Measurements from ENCODE around the gene FXN. TPM values are rescaled to one million over a fixed set of nuclear protein-coding genes. Genes with fewer than 3 reads are reported as not detected.

FXN gene
- total RNA-seq, 1 donor = 8.7 TPM

DNA sequence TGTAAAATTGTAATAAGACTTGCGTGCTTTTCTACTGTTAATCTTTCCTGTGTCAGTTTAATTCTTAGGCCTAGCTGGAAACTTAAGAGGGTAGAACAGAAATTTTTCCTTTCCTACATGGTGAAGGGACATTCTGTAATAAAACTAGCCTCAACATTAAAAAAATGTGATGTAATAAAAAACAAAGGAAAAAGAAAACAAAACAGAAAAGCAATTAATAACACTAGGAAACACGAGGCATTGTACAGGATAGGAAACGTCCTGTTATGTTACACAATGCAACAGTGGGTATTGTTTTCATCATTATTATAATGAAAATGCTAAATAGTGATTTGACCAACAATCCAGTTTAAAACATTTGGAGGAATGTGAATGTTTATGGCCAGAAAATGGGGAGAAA lies 47.8 kb downstream of the FXN start:
- TF ChIP-seq, protein P1, sequence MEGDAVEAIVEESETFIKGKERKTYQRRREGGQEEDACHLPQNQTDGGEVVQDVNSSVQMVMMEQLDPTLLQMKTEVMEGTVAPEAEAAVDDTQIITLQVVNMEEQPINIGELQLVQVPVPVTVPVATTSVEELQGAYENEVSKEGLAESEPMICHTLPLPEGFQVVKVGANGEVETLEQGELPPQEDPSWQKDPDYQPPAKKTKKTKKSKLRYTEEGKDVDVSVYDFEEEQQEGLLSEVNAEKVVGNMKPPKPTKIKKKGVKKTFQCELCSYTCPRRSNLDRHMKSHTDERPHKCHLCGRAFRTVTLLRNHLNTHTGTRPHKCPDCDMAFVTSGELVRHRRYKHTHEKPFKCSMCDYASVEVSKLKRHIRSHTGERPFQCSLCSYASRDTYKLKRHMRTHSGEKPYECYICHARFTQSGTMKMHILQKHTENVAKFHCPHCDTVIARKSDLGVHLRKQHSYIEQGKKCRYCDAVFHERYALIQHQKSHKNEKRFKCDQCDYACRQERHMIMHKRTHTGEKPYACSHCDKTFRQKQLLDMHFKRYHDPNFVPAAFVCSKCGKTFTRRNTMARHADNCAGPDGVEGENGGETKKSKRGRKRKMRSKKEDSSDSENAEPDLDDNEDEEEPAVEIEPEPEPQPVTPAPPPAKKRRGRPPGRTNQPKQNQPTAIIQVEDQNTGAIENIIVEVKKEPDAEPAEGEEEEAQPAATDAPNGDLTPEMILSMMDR (IDR thresholded peaks at IDR 0.05; ENCODE audit: insufficient read depth, low read length) = no peak
- H3K4me3 ChIP-seq (ENCODE audit: low read depth, low read length) = no peak overlapping the region
- DNase-seq (ENCODE audit: low read depth) = no peak

DNA sequence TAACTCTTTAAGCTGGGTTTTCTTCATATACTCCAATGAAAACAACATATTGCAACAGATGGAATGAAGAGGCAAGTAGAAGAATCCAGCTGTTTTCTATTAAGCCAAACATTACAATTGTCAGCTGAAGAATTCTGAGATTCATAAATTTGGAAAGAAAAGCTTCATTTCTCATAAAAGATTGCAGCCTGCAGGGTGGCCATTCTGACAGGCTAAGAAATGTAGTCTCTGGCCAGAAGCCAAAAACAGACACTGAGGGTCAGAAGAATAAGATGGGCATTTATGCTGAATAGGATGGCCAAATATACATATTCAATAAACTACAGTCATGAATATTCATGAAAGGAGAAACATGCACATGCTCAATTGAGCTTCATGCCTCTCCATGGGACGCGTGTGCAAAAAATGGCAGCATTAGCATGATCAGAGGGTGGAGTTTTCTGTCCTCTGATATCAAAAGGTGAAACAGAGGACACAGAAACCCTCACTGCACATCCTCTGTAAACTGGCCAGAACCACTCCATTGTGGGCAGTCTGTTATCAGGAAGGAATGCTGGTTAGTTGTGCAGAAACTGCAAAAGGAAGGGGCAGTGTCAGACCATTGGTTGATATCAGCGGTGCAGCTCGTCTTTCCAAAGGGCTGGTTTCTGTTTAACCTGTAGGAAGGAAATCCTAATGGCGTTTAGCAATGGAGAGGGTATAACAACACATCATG lies 50.2 kb downstream of the FXN start:
- H3K4me3 ChIP-seq (ENCODE audit: low read depth, low read length) = no peak overlapping the region
- TF ChIP-seq, protein P1 (IDR thresholded peaks at IDR 0.05; ENCODE audit: insufficient read depth, low read length) = no peak
- peak; percentile 96 for DNase-seq (ENCODE audit: low read depth)

DNA sequence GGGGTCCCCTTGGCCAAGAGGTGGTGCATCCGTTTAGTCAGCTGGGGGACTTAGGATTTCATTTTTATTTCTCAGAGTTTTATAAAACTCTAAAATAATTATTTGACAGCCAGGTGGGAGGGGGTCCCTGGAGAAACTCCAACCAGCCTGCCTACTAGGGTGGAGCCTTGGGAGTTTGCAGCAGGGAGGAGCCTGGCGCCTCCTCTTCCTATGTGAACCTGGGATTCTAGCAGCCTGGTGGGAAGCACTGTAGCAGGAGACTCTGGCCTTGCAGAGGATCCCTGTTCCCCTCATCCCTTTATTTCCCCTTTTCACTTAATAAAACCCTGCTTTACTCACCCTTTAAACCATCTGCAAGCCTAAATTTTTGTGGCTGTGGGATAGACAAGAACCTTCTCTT lies 50.8 kb downstream of the FXN start:
- DNase-seq (ENCODE audit: low read depth) = no peak
- H3K4me3 ChIP-seq (ENCODE audit: low read depth, low read length) = no peak overlapping the region
- TF ChIP-seq, protein P1 (IDR thresholded peaks at IDR 0.05; ENCODE audit: insufficient read depth, low read length) = no peak

DNA sequence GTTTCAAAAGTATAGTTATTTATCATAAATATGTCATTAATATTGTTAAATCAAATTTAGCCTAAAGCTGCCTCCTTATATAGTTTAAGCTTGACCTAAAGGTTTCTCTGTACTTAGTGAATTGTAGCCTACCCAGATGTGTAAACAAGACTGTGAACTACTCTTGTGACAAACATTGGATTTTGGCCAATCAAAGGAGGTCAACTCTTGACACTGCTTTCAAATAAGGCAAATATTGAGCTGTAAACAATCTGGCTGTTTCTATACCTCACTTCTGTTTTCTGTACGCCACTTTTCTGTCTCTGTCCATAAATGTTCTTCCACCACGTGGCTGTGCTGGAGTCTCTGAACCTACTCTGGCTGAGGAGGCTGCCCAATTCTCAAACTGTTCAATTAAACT lies 51.2 kb downstream of the FXN start:
- DNase-seq (ENCODE audit: low read depth) = no peak
- TF ChIP-seq, protein P1 (IDR thresholded peaks at IDR 0.05; ENCODE audit: insufficient read depth, low read length) = no peak
- H3K4me3 ChIP-seq (ENCODE audit: low read depth, low read length) = no peak overlapping the region

DNA sequence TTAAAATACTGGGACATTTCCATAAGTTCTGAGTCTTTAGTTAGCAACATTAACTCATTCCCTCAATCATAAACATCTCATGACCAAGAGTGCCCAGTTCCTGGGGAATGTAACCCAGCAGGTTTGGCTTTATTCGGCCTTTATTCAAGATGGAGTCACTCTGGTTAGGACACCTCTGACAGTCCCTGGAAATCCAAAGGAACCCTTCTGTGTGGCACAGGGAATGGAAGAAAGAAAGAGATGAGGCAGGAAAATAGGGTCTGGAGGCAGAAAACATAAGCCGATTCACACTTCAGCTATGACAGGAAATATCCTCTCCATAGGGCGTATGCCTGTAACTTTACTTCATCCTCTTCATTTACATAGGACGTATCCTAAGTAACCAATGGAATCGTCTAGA lies 53.5 kb downstream of the FXN start:
- no peak for DNase-seq (ENCODE audit: low read depth)
- no peak overlapping the region for H3K4me3 ChIP-seq (ENCODE audit: low read depth, low read length)
- TF ChIP-seq, protein P1 (IDR thresholded peaks at IDR 0.05; ENCODE audit: insufficient read depth, low read length) = no peak

DNA sequence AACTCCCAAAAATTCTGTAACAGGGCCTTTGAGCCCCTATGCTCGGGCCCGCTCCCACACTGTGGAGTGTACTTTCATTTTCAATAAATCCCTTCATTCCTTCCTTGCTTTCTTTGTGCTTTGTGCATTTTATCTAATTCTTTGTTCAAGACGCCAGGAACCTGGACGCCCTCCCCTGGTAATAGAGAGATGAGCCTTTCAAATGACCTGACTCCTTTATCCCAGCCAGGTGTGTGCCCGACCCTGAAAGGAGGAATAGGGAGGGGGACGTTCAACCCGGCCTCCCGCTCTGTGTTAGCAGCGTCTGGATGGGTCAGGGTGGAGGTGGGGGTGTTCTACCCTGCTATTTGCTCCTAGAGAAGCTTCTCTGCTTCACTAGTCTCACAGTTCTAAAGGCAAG lies 53.9 kb downstream of the FXN start:
- no peak for DNase-seq (ENCODE audit: low read depth)
- no peak overlapping the region for H3K4me3 ChIP-seq (ENCODE audit: low read depth, low read length)
- TF ChIP-seq, protein P1 (IDR thresholded peaks at IDR 0.05; ENCODE audit: insufficient read depth, low read length) = no peak

Measured in fibroblast of the aortic adventitia (primary cell).